Femur (tissue), 1 donor: ENCODE data around the gene BBOX1.
"Not testable (repeated sequence)": the region's sequence is repeated elsewhere in the genome, so short reads cannot be mapped to it uniquely, and the experiment has no call there.

Source experiments
- DNase-seq: peaks from one replicate; pipeline ENCODE4 v3.0.0-alpha.2; 2017

The BBOX1 gene

GRCh38 chr11:27138716-27139115, 98.1 kb downstream of the BBOX1 start:
- no peak for DNase-seq

- no peak for DNase-seq
Observed at GRCh38 chr11:27139742-27140367, 99.2 kb downstream of the BBOX1 start.

DNA sequence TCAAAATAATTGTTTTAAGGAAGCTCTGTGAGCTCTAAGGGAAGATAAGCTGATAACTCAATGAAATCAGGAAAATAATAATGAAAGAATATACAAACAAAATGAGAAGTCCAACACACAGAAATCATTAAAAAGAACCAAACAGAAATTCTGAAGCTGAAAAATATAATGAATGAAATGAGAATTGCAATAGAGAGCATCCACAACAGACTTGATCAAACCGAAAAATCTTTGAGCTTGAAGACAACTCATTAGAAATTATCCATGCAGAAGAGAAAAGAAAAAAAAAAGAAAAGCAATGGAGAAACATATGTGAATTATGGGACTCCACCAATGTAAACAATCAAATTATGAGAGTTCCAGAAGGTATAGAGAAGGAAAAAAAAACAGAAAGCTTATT, 101.0 kb downstream of the BBOX1 start:
- DNase-seq, result no peak

DNA sequence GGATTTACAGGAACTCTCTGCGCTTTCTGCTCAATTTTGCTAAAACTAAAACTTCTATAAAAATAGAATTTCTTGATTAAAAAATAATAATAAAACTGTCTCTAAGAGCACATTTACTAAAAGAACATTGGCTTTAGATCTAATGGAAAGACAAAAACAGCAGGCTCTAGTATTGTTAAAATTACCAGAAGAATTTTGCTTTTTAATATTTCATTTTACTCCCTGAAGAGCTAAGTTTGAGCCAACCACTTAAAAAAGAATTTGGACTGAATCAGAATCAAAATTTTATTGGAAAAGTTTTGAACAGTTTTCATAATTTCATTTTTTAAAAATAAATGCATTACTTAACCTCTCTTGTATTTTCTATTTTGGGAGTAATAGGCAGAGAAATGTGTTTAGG, 107.3 kb downstream of the BBOX1 start:
- no peak for DNase-seq

GRCh38 chr11:27148506-27148905, 107.9 kb downstream of the BBOX1 start:
- DNase-seq, result no peak

- DNase-seq, result no peak
Observed at GRCh38 chr11:27150098-27150497, 109.5 kb downstream of the BBOX1 start.

DNA sequence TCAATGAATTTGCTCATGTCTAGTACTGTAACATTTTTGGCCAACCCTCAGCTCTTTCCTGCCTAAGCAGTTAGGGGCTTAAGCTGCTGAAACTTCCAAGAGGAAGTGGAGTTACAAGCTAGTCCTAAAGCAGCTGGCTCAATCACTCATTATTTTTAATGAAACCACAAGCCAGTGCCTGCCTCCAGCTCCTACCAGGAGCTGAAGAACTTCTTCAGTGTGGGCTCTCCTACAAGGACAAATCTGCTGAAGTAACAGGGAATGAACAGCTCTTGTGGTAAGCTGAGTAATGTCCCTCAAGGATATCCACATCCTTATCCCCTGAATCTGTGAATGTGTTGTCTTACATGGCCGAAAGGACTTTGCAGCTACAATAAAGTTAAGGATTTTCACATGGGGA, 112.5 kb downstream of the BBOX1 start:
- no peak for DNase-seq

DNA sequence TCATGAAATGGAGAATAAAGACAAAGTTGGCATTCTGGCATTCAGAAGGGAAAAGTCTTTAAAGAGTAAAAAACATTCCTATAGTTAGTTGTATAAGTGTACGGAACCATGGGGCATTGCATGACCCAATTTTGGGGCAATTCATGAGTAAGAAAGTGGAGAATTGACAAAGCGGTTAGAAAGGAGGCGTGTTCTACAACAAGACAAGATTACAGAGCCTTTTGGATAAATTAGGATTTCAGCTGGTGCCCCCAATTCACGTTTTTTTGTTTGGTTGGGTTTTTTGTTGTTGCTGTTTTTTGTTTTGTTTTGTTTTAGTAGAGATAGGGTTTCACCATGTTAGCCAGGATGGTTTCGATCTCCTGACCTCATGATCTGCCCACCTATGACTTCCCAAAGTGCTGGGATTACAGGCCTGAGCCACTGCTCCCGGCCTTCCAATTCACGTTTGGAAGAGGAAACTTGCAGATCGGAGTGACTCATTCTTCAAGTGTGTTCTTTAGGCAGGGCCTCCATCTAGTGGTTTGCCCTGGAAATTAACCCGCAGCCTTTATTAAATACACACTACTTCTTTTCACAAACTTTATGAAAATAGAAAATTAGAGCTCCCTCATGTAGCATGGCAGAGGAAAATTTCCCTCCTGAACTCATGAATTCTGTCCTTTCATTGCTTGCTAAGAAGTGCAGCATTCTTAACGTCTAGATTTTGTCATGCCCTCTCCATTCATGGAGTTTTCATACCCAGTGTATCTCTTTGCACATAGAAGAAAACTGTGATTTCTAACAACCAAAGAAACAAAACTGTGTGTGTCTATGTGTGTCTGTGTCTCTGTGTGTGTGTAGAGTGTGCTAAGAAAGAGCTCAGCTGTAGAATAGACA, 118.1 kb downstream of the BBOX1 start:
- DNase-seq, result peak; percentile 79

DNA sequence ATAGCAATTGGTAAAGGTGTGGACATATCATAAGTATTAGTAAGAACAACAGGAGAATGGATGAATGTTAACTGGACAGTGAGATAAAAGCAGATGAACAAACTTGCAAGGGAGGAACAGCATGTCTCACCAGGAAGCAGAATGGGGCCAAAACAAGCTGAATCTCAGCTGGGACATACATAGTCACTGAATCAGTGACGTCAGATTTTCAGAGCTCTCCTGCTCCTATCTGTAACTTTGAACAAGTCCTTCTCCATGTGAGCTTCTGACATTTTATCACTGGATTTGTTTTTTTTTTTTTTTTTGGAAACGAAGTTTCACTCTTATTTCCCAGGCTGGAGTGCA, 118.7 kb downstream of the BBOX1 start:
- DNase-seq, result no peak

DNA sequence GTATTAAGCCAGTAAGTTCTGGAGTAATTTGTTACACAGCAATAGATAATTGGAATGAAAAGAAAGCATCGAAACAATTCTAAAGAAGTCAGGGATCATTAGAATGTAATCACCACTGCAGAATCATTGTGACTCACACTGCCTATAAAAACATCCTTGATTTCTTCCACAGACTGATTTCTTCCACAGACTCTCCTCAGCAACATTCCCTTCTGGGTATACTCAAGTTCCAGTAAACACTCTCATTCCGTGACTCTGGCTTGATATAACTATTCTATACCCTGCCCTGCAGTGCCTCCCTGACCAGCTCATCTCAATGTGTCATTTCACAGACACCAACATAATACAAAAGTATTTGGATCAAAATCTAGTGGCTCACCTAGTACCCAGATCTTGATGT, 120.5 kb downstream of the BBOX1 start:
- DNase-seq, result no peak

GRCh38 chr11:27162237-27162636, 121.6 kb downstream of the BBOX1 start:
- DNase-seq, result no peak

DNA sequence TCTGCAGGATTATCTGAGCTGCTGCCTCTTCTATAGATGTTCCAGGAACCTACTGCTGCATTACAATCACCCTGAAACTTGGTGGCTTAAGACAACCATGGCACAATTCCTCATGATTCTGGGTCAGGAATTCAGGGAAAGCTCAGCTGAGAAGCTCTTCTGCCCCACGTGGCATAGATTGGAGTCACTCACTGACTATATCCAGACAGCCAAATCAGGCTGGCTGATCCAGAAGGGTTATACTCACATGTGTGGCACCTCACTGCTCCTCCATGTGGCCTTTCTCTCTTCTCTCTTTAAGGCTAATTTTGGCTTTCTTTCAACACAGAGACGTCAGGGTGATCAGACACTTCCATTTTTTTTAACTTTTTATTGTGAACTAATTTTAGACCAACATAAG, 125.5 kb downstream of the BBOX1 start:
- no peak for DNase-seq

DNA sequence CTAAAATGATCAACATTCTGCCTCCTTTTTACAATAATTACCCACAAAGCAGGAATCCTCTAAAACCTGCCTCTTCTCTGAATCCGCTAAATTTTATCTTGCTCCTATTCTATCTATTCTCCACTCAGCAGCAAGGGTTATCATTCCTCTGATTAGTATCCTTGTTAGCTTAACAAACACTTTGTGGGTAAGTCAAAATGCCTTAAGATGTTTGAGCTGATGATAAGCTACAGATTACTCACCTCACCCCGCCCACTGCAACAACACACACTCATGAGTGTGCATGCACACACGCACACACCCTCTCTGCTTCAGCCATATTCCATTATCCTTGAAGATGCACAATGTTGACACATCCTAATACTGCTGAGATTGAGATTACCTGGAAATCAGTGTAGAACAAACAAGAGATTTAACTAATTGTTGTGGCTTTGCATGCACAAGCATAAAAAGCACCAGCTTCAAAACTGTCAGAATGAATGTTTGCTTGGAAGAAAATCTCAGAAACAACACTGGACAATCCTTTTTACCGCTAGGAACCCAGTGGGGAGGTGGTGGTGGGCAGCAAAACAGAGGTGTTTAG, 130.9 kb downstream of the BBOX1 start:
- DNase-seq, result no peak

- no peak for DNase-seq
Observed at GRCh38 chr11:27173545-27173944, 132.9 kb downstream of the BBOX1 start.

DNA sequence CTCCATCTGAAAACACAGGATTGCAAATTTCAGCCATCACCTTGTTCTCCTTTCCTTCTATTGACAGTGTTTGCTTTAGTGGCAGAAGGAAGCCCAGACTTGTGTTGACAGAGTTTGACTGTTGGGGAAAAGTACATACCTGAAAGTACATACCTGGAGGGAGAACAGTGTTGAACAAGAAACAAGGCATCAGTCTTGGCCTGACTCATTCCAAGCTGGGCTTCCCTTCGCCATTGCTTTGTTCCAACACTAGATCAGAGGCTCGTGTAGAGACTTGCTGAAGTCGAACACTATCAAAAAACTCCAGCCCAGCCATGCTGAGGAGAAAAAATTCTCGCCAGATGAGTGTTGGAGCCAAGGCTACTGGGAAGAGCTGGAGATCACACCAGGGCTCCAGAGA, 133.4 kb downstream of the BBOX1 start:
- DNase-seq, result no peak

DNA sequence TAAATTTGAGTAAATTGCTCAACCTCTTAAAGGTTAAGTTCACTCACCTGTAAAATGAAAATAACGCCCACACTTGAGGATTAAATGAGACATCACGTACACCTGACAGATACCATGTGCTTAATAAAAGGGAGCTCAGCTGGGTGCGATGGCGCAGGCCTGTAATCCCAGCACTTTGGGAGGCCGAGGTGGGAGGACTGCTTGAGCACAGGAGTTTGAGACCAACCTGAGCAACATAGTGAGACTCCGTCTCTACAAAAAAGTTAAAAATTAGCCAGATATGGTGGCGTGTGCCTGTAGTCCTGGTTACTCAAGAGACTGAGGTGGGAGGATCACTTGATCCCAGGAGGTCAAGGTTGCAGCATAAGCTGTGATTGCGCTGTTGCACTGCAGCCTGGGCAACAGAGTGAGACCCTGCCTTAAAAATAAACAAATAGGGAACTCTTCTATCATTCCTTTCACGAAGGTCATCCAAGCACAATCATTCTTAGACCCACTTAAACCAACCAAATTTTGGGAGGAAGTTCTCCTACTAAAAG, 134.1 kb downstream of the BBOX1 start:
- no peak for DNase-seq

DNA sequence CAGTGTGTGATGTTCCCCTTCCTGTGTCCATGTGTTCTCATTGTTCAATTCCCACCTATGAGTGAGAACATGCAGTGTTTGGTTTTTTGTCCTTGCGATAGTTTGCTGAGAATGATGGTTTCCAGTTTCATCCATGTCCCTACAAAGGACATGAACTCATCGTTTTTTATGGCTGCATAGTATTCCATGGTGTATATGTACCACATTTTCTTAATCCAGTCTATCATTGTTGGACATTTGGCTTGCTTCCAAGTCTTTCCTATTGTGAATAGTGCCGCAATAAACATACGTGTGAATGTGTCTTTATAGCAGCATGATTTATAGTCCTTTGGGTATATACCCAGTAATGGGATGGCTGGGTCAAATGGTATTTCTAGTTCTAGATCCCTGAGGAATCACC, 134.9 kb downstream of the BBOX1 start:
- not testable (repeated sequence) for DNase-seq
